Activated CD4-positive, alpha-beta T cell treated with anti-CD3 and anti-CD28 coated beads, Interleukin-2, Interleukin-4, amounts not matched to agents 100 ng/mL and 50 ng/mL, durations not matched to agents 16 hours and 8 hours (primary cell): ENCODE measurements around the gene REEP6.
"Not testable (repeated sequence)": the region's sequence is repeated elsewhere in the genome, so short reads cannot be mapped to it uniquely, and the experiment has no call there.

Experiments
- DNase-seq: peaks from one replicate; pipeline ENCODE4 v3.0.0-alpha.2; 2020; ENCODE audit warnings: low spot score

The REEP6 gene

GRCh38 chr19:1524287-1524971 lies 33.4 kb downstream of the REEP6 start:
- DNase-seq: no peak

- DNase-seq: no peak
These were observed 34.0 kb downstream of the REEP6 start for GRCh38 chr19:1524972-1525325.

- no peak for DNase-seq
These were observed 34.4 kb downstream of the REEP6 start for GRCh38 chr19:1525343-1525742.

DNA sequence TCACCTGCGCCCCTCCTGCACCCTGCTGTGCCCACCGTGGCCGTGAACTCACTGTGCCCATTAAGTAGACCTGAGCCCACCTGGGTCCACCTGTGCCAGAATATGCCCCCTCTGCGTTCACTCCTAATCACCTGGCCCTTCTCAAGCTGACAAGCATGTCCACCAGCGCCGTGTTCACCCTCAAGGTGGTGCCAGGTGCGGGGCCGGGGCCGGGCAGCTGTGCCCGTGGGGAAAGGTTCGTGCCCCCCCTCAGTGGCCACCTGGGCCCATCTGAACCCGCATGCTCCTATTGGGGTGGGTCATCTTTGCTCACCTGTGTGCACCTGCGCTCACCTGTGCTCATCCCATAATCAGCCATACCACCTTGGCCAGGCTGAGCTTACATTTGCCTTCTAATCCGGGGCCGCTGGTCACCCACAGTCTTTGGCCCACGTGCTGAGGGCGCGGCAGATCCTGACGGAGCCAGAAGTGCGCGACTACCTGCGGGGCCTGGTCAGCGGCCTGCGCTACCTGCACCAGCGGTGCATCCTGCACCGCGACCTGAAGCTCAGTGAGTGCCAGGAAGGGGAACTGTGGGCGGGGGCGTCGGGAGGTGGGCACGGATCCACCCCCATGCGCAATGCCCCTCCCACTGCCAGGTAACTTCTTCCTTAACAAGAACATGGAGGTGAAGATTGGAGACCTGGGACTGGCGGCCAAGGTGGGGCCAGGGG lies 35.2 kb downstream of the REEP6 start:
- no peak for DNase-seq

DNA sequence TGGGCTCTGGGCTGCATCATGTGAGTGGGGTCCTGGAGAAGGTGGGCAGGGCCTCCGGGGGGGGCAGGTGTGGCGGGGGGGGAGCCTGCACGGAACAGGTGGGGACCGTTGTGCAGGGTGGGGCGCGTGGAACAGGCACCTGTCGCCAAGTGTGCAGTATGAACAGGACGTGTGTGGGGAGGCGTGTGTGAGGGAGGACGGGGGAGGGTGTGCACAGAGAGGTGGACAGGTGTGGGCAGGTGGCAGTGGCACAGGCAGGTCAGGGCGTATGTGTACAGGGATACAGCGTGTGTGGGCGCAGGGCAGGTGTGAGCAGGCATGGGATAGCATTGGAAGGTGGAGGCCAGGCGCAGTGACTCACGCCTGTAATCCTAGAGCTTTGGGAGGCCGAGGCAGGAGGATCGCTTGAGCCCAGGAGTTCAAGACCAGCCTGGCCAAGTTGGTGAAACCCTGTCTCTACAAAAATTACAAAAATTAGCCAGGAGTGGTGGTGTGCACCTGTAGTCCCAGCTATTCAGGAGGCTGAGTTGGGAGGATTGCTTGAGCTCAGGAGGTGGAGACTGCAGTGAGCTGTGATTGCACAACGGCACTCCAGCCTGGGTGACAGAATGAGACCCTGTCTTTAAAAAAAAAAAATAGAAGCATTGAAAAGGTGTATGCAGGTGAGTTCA lies 36.1 kb downstream of the REEP6 start:
- DNase-seq: no peak

DNA sequence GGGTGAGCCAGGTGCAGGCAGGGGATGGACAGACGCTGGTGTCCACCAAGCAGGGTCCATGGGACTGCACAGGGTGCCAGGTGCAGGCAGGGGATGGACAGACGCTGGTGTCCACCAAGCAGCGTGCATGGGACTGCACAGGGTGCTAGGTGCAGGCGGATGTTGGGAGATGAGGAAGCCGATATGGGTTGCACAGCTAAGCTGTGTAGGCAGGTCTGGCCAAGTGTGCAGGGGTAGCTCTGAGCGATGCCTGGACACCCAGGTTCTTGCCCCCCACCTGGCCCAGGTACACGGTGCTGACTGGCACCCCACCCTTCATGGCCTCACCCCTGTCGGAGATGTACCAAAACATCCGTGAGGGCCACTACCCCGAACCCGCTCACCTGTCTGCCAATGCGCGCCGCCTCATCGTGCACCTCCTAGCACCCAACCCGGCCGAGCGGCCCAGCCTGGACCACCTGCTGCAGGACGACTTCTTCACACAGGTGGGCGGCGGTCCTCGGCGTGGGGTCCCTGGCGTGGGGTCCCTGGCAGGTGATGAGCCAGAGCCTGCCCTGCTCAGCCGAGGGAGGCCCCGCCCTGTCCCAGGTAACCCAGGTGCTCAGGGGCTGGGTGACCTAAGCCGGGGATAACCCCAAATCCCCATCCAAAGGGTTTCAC lies 36.8 kb downstream of the REEP6 start:
- DNase-seq: no peak

DNA sequence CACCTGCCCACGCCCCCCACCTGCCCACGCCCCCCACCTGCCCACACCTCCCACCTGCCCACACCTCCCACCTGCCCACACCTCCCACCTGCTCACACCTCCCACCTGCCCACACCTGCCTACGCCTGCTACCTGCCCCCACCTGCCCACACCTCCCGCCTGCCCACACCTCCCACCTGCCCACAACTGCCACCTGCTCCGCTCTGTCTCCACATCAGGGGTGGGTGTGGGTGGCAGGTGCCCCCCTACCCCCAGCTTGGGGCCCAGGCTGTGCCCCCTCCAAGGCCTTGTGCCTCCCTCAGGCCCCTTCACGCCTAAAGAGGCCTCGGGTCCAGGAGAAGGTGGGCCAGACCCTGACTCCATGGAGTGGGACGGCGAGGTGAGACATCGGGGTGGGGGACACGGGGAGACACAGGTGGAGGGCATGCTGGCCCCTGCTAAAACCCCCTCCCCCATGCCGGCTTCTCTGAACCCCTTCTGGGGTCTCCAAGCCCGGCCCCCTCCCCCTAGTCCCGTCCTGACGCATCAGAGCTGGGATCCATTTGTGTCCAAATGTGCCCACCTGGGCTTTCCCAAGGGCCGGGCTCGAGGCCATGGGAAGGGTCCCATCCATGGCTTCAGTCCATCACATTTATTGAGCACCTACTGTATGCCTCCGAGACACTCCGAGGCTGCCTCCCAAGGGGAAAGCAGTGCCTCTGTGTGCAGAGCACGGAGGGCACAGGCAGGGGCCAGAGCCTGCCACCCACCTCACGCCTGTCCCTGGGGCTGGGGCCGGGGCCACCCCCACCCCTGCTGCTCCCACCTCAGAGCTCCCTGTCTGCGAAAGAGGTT lies 37.8 kb downstream of the REEP6 start:
- DNase-seq: no peak

GRCh38 chr19:1529430-1529816 lies 38.4 kb downstream of the REEP6 start:
- no peak for DNase-seq

DNA sequence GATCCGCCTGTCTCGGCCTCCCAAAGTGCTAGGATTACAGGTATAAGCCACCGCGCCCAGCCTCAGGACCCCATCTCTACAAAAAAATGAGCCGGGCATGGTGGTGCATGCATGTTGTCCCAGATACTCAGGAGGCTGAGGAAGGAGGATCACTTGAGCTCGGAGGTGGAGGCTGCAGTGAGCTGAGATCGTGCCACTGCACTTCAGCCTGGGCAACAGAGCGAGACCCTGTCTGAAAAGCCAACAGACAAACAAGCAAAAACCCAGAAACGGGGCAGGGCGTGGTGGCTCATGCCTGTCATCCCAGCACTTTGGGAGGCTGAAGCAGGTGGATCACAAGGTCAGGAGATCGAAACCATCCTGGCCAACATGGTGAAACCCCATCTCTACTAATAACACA lies 39.9 kb downstream of the REEP6 start:
- not testable (repeated sequence) for DNase-seq

- DNase-seq: no peak
These were observed 40.6 kb downstream of the REEP6 start for GRCh38 chr19:1531587-1531986.

DNA sequence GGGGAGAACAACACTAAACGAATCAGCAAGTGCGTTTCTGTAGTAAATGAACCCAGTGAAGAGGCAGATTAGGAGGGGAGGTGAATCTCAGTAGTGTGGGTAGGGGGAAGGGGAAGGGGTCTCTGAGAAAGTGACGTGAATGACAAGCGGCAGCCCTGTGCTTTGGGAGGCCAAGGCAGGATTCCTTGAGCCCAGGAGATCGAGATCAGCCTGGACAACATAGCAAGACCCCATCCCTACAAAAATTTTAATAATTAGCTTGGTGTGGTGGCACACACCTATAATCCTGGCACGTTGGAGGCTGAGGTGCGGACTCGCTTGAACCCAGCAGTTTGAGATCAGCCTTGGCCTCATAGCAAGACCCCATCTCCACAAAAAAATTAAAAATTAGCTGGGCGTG lies 41.0 kb downstream of the REEP6 start:
- DNase-seq: no peak

DNA sequence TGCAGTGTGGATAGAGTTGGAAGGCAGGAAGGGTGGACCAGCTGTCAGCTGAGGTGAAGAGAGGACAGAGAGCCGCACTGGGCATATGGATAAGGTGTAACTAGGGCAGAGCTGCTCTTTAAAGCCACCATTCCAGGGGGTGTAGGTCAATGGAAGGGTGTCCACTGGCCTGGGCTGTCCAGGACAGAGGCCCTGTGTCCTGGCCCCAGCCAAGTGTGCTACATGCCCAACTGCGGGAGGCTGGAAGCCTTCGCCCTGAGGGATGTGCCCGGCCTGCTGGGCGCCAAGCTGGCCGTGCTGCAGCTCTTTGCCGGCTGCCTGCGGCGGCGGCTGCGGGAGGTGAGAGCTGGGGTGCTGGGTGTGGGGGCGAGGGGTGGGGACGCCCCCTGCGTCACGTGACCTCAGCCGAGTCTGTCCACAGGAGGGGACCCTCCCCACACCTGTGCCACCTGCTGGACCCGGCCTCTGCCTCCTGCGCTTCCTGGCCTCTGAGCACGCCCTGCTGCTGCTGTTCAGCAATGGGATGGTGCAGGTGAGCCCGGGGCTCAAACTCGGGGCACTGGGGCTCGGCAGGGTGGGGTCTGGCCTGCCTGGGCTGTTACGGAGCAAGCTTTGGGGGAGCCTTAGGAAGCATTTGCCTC lies 42.6 kb downstream of the REEP6 start:
- no peak for DNase-seq

- DNase-seq: no peak
These were observed 44.0 kb downstream of the REEP6 start for GRCh38 chr19:1534972-1535371.

GRCh38 chr19:1535699-1536098 lies 44.7 kb downstream of the REEP6 start:
- not testable (repeated sequence) for DNase-seq

- DNase-seq: no peak
These were observed 48.0 kb downstream of the REEP6 start for GRCh38 chr19:1538978-1539377.

DNA sequence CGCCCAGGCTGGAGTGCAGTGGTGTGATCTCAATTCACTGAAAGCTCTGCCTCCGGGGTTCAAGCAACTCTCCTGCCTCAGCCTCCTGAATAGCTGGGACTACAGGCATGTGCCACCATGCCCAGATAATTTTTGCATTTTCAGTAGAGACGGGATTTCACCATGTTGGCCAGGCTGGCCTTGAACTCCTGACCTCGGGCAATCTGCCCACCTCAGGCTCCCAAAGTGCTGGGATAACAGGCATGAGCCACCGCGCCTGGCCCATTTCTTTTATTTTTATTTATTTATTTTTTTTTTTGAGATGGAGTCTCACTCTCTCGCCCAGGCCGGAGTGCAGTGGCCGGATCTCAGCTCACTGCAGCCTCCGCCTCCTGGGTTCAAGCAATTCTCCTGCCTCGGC lies 48.8 kb downstream of the REEP6 start:
- DNase-seq: not testable (repeated sequence)

DNA sequence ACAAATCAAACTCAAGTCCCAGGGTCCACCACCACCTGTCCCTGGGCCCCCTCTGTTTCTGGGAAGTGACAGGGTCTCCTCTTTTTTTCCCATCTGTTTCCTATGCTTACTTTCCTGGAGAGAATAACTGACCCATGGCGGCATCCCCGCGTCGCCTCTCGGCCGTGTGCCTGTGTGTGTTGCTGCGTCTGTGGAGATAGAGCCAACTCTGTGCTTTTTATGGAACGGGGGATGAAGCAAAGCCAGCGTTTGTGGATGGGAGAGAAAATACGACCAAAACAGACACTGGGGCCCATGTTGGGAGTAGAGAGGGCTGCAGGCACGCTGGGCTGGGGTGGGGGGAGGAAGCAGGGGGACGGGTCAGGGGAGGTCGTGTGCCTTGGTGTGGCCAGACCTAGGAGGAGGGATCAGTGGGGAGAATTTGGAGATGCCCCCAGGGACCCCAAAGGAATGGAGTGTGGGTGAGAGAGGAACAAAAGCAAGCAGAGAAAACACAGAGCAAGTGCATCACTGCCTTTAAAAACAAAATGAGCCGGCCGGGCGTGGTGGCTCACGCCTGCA lies 49.5 kb downstream of the REEP6 start:
- DNase-seq: no peak
